Measurements from ENCODE around the gene BABAM1.
A peak's percentile ranks its signal among the peaks of the same experiment; 100 is the strongest.
"Not testable (repeated sequence)": the region's sequence is repeated elsewhere in the genome, so short reads cannot be mapped to it uniquely, and the experiment has no call there.

The BABAM1 gene

DNA sequence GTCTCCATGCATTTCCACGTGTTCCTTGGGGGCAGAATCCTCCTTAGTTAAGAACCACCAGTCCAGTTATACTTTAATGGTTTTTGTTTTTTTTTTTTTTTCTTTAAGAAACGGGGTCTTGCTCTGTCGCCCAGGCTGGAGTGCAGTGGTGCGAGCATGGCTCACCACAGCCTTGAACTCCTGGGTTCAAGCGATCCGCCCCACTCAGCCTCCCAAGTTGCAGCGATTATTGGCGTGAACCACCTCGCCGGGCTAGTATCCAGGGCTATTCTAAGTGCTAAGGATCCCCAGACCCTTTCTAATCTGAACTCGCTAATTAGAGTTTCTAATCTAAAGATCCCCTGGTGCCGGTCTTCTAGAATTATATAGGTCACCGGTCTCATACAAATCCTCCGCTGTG is 26.4 kb downstream of the BABAM1 start:
- peaks cover 3% of the 10 kb centered on the region; the same call in 1 of the 2 replicates for H3K4me1 ChIP-seq (ENCODE audit: control insufficient read depth, insufficient read depth, low read length)
- peaks cover 19% of the 10 kb centered on the region for H3K36me3 ChIP-seq (ENCODE audit: control insufficient read depth, insufficient read depth, low read length)
- H3K27ac ChIP-seq (ENCODE audit: low read depth, low read length), result no peak overlapping the region
- H3K9ac ChIP-seq (ENCODE audit: low read depth, low read length), result no peak overlapping the region
- no peaks in the 10 kb centered on the region for H3K27me3 ChIP-seq (ENCODE audit: control insufficient read depth, insufficient read depth, low read length)
- H3K4me3 ChIP-seq (ENCODE audit: low read depth, low read length), result no peak overlapping the region
- peaks cover 5% of the 10 kb centered on the region; the same call in 1 of the 2 replicates for H3K9me3 ChIP-seq (ENCODE audit: control insufficient read depth, insufficient read depth, low read length)

DNA sequence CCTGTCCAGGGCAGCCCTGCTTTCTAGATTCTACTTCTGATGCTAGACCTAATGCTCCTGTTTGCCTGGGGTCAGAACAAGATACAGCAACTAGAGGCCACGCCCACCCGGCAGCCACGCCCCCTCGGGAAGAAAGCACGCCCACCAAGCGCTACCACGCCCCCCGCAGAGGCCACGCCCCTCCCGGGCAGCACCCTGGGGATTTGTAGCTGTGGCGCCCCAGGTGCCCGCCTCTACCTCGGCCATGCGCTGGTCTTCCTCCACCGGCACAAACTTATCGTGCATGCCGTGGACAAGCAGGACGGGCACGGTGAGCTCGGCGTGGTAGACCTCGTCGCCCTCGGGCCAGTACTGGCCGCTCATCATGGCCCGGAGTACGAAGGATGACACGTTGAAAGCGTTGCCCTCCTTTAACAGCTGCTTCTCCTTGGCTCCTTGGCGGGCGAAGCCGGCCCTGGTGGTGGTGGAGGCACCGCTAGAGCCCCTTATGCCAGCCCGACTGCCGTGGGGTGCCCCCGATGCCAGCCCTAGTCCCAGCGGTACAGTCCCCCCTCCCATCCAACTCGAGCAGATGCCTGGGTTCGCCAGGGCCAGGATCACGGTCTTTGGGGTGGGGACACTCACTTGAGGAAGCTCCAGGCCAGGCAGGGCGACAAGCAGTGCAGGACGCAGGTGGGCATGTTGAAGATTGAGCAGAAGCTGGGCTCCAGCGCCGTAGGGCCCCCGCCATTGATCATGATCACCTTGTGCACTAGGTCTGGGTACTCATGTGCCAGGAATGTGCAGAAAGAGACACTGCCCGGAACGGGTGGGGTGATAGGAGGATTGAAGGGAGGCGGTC is 27.0 kb downstream of the BABAM1 start:
- H3K36me3 ChIP-seq (ENCODE audit: control insufficient read depth, insufficient read depth, low read length), result peaks cover 23% of the 10 kb centered on the region
- no peak overlapping the region; the same call in 1 of the 2 replicates for H3K4me3 ChIP-seq (ENCODE audit: low read depth, low read length)
- H3K9ac ChIP-seq (ENCODE audit: low read depth, low read length), result no peak overlapping the region
- no peak overlapping the region for H3K27ac ChIP-seq (ENCODE audit: low read depth, low read length)
- peaks cover 3% of the 10 kb centered on the region; the same call in 1 of the 2 replicates for H3K4me1 ChIP-seq (ENCODE audit: control insufficient read depth, insufficient read depth, low read length)
- H3K9me3 ChIP-seq (ENCODE audit: control insufficient read depth, insufficient read depth, low read length), result peaks cover 5% of the 10 kb centered on the region; the same call in 1 of the 2 replicates
- no peaks in the 10 kb centered on the region for H3K27me3 ChIP-seq (ENCODE audit: control insufficient read depth, insufficient read depth, low read length)

DNA sequence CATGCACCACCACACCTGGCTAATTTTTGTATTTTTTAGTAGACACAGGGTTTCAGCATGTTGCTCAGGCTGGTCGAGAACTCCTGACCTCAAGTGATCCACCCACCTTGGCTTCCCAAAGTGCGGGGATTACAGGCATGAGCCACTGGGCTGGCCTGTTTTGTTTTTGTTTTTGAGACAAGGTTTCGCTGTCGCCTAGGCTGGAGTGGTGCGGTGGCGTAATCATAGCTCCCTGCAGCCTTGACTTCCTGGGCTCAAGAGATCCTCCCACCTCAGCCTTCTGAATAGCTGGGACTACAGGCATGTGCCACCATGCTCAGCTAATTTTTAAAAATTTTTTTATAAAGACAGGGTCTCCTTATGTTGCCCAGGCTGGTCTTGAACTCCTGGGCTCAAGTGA is 28.3 kb downstream of the BABAM1 start:
- peaks cover 23% of the 10 kb centered on the region for H3K36me3 ChIP-seq (ENCODE audit: control insufficient read depth, insufficient read depth, low read length)
- H3K27ac ChIP-seq (ENCODE audit: low read depth, low read length); H3K27me3 ChIP-seq (ENCODE audit: control insufficient read depth, insufficient read depth, low read length); H3K4me3 ChIP-seq (ENCODE audit: low read depth, low read length); H3K4me1 ChIP-seq (ENCODE audit: control insufficient read depth, insufficient read depth, low read length); H3K9me3 ChIP-seq (ENCODE audit: control insufficient read depth, insufficient read depth, low read length); H3K9ac ChIP-seq (ENCODE audit: low read depth, low read length): not testable (repeated sequence)

DNA sequence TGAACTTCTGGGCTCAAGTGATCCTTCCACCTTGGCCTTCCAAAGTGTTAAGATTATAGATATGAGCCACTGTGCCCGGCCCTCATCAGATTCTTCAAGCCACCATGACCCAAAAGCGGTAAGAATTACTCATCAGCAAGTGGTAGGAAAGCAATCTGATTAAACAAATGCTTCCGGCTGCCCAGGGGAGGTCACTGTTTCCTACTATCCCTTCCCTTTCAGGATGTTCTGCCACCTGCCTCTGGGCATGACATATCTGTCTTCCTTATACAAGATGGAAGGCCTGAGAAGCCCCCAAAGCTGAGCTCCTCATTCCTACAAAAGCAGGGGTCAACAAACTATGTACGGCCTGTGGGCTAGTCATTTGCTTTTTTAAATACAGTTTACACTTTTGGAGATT is 29.0 kb downstream of the BABAM1 start:
- no peak overlapping the region for H3K9ac ChIP-seq (ENCODE audit: low read depth, low read length)
- peaks cover 5% of the 10 kb centered on the region; the same call in 1 of the 2 replicates for H3K9me3 ChIP-seq (ENCODE audit: control insufficient read depth, insufficient read depth, low read length)
- peaks cover 28% of the 10 kb centered on the region for H3K36me3 ChIP-seq (ENCODE audit: control insufficient read depth, insufficient read depth, low read length)
- H3K27ac ChIP-seq (ENCODE audit: low read depth, low read length), result no peak overlapping the region
- H3K27me3 ChIP-seq (ENCODE audit: control insufficient read depth, insufficient read depth, low read length), result no peaks in the 10 kb centered on the region
- no peak overlapping the region for H3K4me3 ChIP-seq (ENCODE audit: low read depth, low read length)
- peaks cover 3% of the 10 kb centered on the region; the same call in 1 of the 2 replicates for H3K4me1 ChIP-seq (ENCODE audit: control insufficient read depth, insufficient read depth, low read length)

GRCh38 chr19:17296976-17297375 is 29.7 kb downstream of the BABAM1 start:
- no peak overlapping the region for H3K4me3 ChIP-seq (ENCODE audit: low read depth, low read length)
- H3K9me3 ChIP-seq (ENCODE audit: control insufficient read depth, insufficient read depth, low read length), result peaks cover 5% of the 10 kb centered on the region; the same call in 1 of the 2 replicates
- peaks cover 5% of the 10 kb centered on the region for H3K4me1 ChIP-seq (ENCODE audit: control insufficient read depth, insufficient read depth, low read length)
- no peak overlapping the region for H3K9ac ChIP-seq (ENCODE audit: low read depth, low read length)
- peaks cover 32% of the 10 kb centered on the region for H3K36me3 ChIP-seq (ENCODE audit: control insufficient read depth, insufficient read depth, low read length)
- no peak overlapping the region for H3K27ac ChIP-seq (ENCODE audit: low read depth, low read length)
- no peaks in the 10 kb centered on the region for H3K27me3 ChIP-seq (ENCODE audit: control insufficient read depth, insufficient read depth, low read length)

GRCh38 chr19:17300992-17301619 is 33.9 kb downstream of the BABAM1 start:
- Histone ChIP-seq H3K4me3 (ENCODE audit: low read depth, low read length) (no peak overlapping the region), H3K9ac (ENCODE audit: low read depth, low read length) (no peak overlapping the region), H3K36me3 (ENCODE audit: control insufficient read depth, insufficient read depth, low read length) (peaks cover 29% of the 10 kb centered on the region), H3K4me1 (ENCODE audit: control insufficient read depth, insufficient read depth, low read length) (peaks cover 20% of the 10 kb centered on the region), H3K27ac (ENCODE audit: low read depth, low read length) (no peak overlapping the region), H3K27me3 (ENCODE audit: control insufficient read depth, insufficient read depth, low read length) (no peaks in the 10 kb centered on the region), H3K9me3 (ENCODE audit: control insufficient read depth, insufficient read depth, low read length) (peaks cover 5% of the 10 kb centered on the region; the same call in 1 of the 2 replicates)

- H3K4me3 ChIP-seq (ENCODE audit: low read depth, low read length), result peak overlapping the region; percentile 65
- H3K9ac ChIP-seq (ENCODE audit: low read depth, low read length), result no peak overlapping the region; the same call in 1 of the 2 replicates
- peaks cover 20% of the 10 kb centered on the region for H3K4me1 ChIP-seq (ENCODE audit: control insufficient read depth, insufficient read depth, low read length)
- H3K36me3 ChIP-seq (ENCODE audit: control insufficient read depth, insufficient read depth, low read length), result peaks cover 19% of the 10 kb centered on the region
- H3K9me3 ChIP-seq (ENCODE audit: control insufficient read depth, insufficient read depth, low read length), result peaks cover 5% of the 10 kb centered on the region; the same call in 1 of the 2 replicates
- H3K27me3 ChIP-seq (ENCODE audit: control insufficient read depth, insufficient read depth, low read length), result no peaks in the 10 kb centered on the region
- H3K27ac ChIP-seq (ENCODE audit: low read depth, low read length), result peak overlapping the region; percentile 74
Observed at GRCh38 chr19:17302391-17303166, 35.3 kb downstream of the BABAM1 start.

DNA sequence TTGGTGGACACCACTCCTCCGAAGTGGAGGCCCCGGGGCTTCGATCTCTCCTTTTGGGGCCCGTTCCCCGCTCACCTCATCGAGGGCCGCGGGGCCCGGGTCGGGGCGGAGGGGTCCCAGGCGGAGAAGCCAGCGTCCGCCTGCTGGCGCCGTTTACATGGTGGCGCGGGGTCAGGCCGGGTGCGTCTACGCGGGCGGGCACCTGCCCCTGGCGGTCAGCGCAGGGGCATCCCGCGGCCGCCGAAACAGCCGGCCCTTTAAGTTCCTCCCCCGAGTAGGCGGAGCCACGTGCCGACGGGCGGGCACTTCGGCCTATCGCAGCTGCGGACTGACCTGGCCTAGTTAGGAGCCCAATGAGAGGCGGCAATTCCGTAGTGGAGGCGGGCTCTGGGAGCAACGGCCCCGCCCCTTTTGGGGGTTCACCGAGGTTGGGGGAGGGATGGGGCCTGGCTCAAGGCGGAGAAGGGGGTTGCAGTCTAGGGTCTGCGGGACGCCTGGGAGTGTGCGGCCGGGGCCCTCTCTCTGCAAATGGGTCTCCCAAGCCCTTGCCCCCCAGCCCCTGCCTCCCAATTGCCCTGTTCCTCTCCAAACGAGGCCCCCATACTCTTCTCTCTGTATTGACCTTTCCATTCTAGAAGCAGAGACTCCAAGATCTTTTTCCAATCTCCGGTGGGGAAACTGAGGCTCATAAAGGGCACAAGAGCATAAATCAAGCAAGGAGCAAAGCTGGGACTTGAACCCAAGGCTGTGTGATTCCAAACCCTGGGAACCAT is 36.1 kb downstream of the BABAM1 start, which contains the start of gene ABHD8:
TSS of gene ABHD8 (minus strand) at position 259 of the 773 bp plus-strand sequence. CDS start 1,809 bp downstream, outside the sequence.
- H3K27ac ChIP-seq (ENCODE audit: low read depth, low read length), result peak within 1 kb of the TSS; percentile 74
- peaks cover 1% of the 10 kb centered on the region; the same call in 1 of the 2 replicates for H3K9me3 ChIP-seq (ENCODE audit: control insufficient read depth, insufficient read depth, low read length)
- no peaks in the 10 kb centered on the region for H3K27me3 ChIP-seq (ENCODE audit: control insufficient read depth, insufficient read depth, low read length)
- H3K4me1 ChIP-seq (ENCODE audit: control insufficient read depth, insufficient read depth, low read length), result peaks cover 20% of the 10 kb centered on the region
- peak within 1 kb of the TSS; percentile 65 for H3K4me3 ChIP-seq (ENCODE audit: low read depth, low read length)
- H3K9ac ChIP-seq (ENCODE audit: low read depth, low read length), result no peak within 1 kb of the TSS; the same call in 1 of the 2 replicates
- peaks cover 14% of the 10 kb centered on the region for H3K36me3 ChIP-seq (ENCODE audit: control insufficient read depth, insufficient read depth, low read length)

- Histone ChIP-seq H3K27me3 (ENCODE audit: control insufficient read depth, insufficient read depth, low read length) (no peaks in the 10 kb centered on the region), H3K27ac (ENCODE audit: low read depth, low read length) (no peak overlapping the region), H3K4me1 (ENCODE audit: control insufficient read depth, insufficient read depth, low read length) (peaks cover 20% of the 10 kb centered on the region), H3K9ac (ENCODE audit: low read depth, low read length) (no peak overlapping the region), H3K9me3 (ENCODE audit: control insufficient read depth, insufficient read depth, low read length) (no peaks in the 10 kb centered on the region), H3K36me3 (ENCODE audit: control insufficient read depth, insufficient read depth, low read length) (peaks cover 11% of the 10 kb centered on the region; the same call in 1 of the 2 replicates), H3K4me3 (ENCODE audit: low read depth, low read length) (no peak overlapping the region)
Observed at GRCh38 chr19:17303940-17304267, 36.7 kb downstream of the BABAM1 start.
